ENCODE results near the gene EFEMP1. TPM values are rescaled to one million over a fixed set of nuclear protein-coding genes. Genes with fewer than 3 reads are reported as not detected.

EFEMP1 gene
- total and polyA plus RNA-seq, 10 of the 15 experiments (the other 5 are each of a cell fraction or from before 2014, with no cell fraction given) = 0.27 to 1.2 (median 0.35) TPM; not detected in 6

- in situ Hi-C loops (cut with MboI) = loop anchor here (5.0 kb wide), 1 partner anchor 236 kb away; no protein-coding TSS in a partner anchor
Measured at GRCh38 chr2:55962915-55963314, 39.3 kb upstream of the EFEMP1 start.

More at GRCh38 chr2:55962915-55963314, 39.3 kb upstream of the EFEMP1 start:
- no peak overlapping the region for H3K27ac ChIP-seq (ENCODE audit: control insufficient read depth, insufficient read depth)
- no TSS peak for BruUV-seq (replicated peaks)
- no peak overlapping the region for H3K9ac ChIP-seq (ENCODE audit: control insufficient read depth, insufficient read depth, low read length)
- no peak overlapping the region for H3K4me3 ChIP-seq
- 0% methylated on average over 3 of the region's 3 CpGs for WGBS (ENCODE audit: insufficient coverage, insufficient replicate concordance, low lambda C conversion rate, missing lambda C conversion rate)
- SMC1A ChIA-PET (ENCODE audit: uncharacterized antibody, unreplicated experiment) = interaction anchor here (0.7 to 6.2 kb wide), 6 partner anchors 15 to 245 kb away, joined by 5 to 45 read pairs (median 6); no protein-coding TSS in a partner anchor
- no peaks in the 10 kb centered on the region for H4K20me1 ChIP-seq (ENCODE audit: control insufficient read depth, insufficient read depth)
- no peaks in the 10 kb centered on the region for H3K36me3 ChIP-seq (ENCODE audit: control insufficient read depth in 2 of 2, insufficient read depth in 2 of 2, low read length in 1 of 2)
- H3K27me3 ChIP-seq (replicated peaks in 1 of 2; ENCODE audit: control insufficient read depth in 2 of 2, insufficient read depth in 2 of 2, low read length in 1 of 2) = no peaks in the 10 kb centered on the region
- no peaks in the 10 kb centered on the region for H3K79me2 ChIP-seq (ENCODE audit: control insufficient read depth, insufficient read depth, low read length)
- intact Hi-C loops (cut with micrococcal nuclease; ENCODE audit: unreplicated experiment) = no loop called here
- ATAC-seq (no peak), FAIRE-seq (no peak), DNase-seq (ENCODE audit: low read depth, low spot score) (no peak)
- no peaks in the 10 kb centered on the region for H3K9me3 ChIP-seq (replicated peaks; ENCODE audit: control insufficient read depth, insufficient read depth, low read length)
- RAD21 ChIA-PET (ENCODE audit: unreplicated experiment) = interaction anchor here (1.4 to 4.2 kb wide), 3 partner anchors 17 to 191 kb away, joined by 3 to 28 read pairs (median 4); no protein-coding TSS in a partner anchor
- H3K4me1 ChIP-seq (ENCODE audit: control insufficient read depth, insufficient read depth, low read length) = no peaks in the 10 kb centered on the region
- POLR2A ChIA-PET = no interaction called here
- CTCF ChIA-PET = interaction anchor here (0.6 to 6.7 kb wide), 12 partner anchors 15 to 248 kb away, joined by 3 to 66 read pairs (median 6); no protein-coding TSS in a partner anchor
- H3K4me2 ChIP-seq (ENCODE audit: control insufficient read depth, insufficient read depth) = no peak overlapping the region
- TF ChIP-seq ATF2 (IDR thresholded peaks at IDR 0.05; ENCODE audit: low read length) (no peak), POLR2A (IDR thresholded peaks at IDR 0.05; ENCODE audit: low read depth, low read length) (no peak), SMC3 (IDR thresholded peaks at IDR 0.05; ENCODE audit: borderline replicate concordance, low read length) (no peak), BCL11A (IDR thresholded peaks at IDR 0.05; ENCODE audit: low read depth, low read length) (no peak), CEBPZ (IDR thresholded peaks at IDR 0.05; ENCODE audit: low read depth, low read length) (no peak), RFX5 (IDR thresholded peaks at IDR 0.05; ENCODE audit: low read depth, low read length) (no peak), MXI1 (IDR thresholded peaks at IDR 0.05; ENCODE audit: low read depth, low read length) (no peak), MLLT1 (IDR thresholded peaks at IDR 0.05) (no peak), NKRF (conservative IDR thresholded peaks at IDR 0.05) (no peak), MTA2 (IDR thresholded peaks at IDR 0.05; ENCODE audit: low read depth) (no peak), PML (IDR thresholded peaks at IDR 0.05; ENCODE audit: low read length) (no peak), ELK1 (IDR thresholded peaks at IDR 0.05; ENCODE audit: low read depth, low read length) (no peak), IKZF2 (IDR thresholded peaks at IDR 0.05) (no peak), KLF5 (IDR thresholded peaks at IDR 0.05; ENCODE audit: partially characterized antibody) (no peak)
- no peak overlapping the region for H2AFZ ChIP-seq (ENCODE audit: control insufficient read depth, low read depth, low read length)
